A673 (cell line): Measurements from ENCODE around the gene TCL1A.

Experiments used
- CTCF ChIP-seq: fragments of 300-800, 200-600 bp; sonication (generic); conservative IDR thresholded peaks from 2 replicates; pipeline ENCODE4 v1.5.1; 2017; ENCODE audit warnings: low read depth, mild to moderate bottlenecking, antibody characterized with exemption, low read length, moderate library complexity, mixed read lengths
- EZH2 ChIP-seq: fragments of 200-600 bp; sonication (generic); IDR thresholded peaks from 2 replicates; pipeline ENCODE4 v1.6.1; 2017; ENCODE audit warnings: borderline replicate concordance, low read depth, mild to moderate bottlenecking, mixed read lengths, antibody characterized with exemption, low read length; ENCODE audit not compliant: poor library complexity, severe bottlenecking

GRCh38 chr14:95711476-95712176 lies 2.3 kb downstream of the TCL1A start:
- TF ChIP-seq CTCF (no peak), EZH2 (no peak)
